Fibroblast of lung (primary cell): ENCODE results near the gene KCNIP4. TPM values are rescaled to one million over a fixed set of nuclear protein-coding genes. Genes with fewer than 3 reads are reported as not detected.

ENCODE experiments used
- DNase-seq, 2 donors: peaks; one replicate each; pipeline versions ENCODE4 v3.0.0 to v3.0.0-alpha.2; 2010; ENCODE audit warnings: low read depth in 2 of 2
- H2AFZ ChIP-seq: 2 replicates; pipeline ENCODE4 v1.5.1; 2012; ENCODE audit warnings: low read length, control low read depth, inconsistent platforms
- H3K27ac ChIP-seq: 2 replicates; pipeline ENCODE4 v1.5.1; 2011; ENCODE audit warnings: low read length, control low read depth; ENCODE audit not compliant: insufficient read depth
- H3K27me3 ChIP-seq: 2 replicates; pipeline ENCODE4 v1.5.1; 2011; ENCODE audit warnings: mild to moderate bottlenecking, low read length; ENCODE audit not compliant: control insufficient read depth, insufficient read depth
- H3K36me3 ChIP-seq: 2 replicates; pipeline ENCODE4 v1.5.1; 2011; ENCODE audit warnings: low read length; ENCODE audit not compliant: control insufficient read depth, insufficient read depth
- H3K4me1 ChIP-seq: 2 replicates; pipeline ENCODE4 v1.5.1; 2011; ENCODE audit warnings: low read length; ENCODE audit not compliant: control insufficient read depth, insufficient read depth; ENCODE audit errors: extremely low read depth
- H3K4me2 ChIP-seq: 2 replicates; pipeline ENCODE4 v1.5.1; 2011; ENCODE audit warnings: low read length, control low read depth; ENCODE audit not compliant: insufficient read depth; ENCODE audit errors: extremely low read depth
- H3K4me3 ChIP-seq, 4 experiments: fragments of 200-600 bp in 1 of 4; sonication (generic) in 1 of 4; replicated peaks in 1 of 4; 2 replicates each; pipeline ENCODE4 v1.5.1; 2011 to 2016; ENCODE audit warnings: low read length in 4 of 4, low read depth in 3 of 4, mild to moderate bottlenecking in 3 of 4, control low read depth in 2 of 4, inconsistent platforms in 1 of 4, mixed read lengths in 1 of 4; ENCODE audit not compliant: insufficient read depth in 1 of 4; ENCODE audit errors: control extremely low read depth in 1 of 4
- H3K79me2 ChIP-seq: 2 replicates; pipeline ENCODE4 v1.5.1; 2012; ENCODE audit warnings: mild to moderate bottlenecking, low read length, inconsistent platforms; ENCODE audit not compliant: control insufficient read depth, insufficient read depth
- H3K9ac ChIP-seq: 2 replicates; pipeline ENCODE4 v1.5.1; 2011; ENCODE audit warnings: mild to moderate bottlenecking, low read length, control low read depth; ENCODE audit not compliant: insufficient read depth
- H3K9me3 ChIP-seq: 2 replicates; pipeline ENCODE4 v1.5.1; 2012; ENCODE audit warnings: low read depth, low read length; ENCODE audit not compliant: control insufficient read depth, insufficient read depth
- H4K20me1 ChIP-seq: 2 replicates; pipeline ENCODE4 v1.5.1; 2011; ENCODE audit warnings: low read length; ENCODE audit not compliant: control insufficient read depth, insufficient read depth; ENCODE audit errors: extremely low read depth
- EZH2 ChIP-seq: IDR thresholded peaks from 2 replicates; pipeline ENCODE4 v1.5.1; 2012; ENCODE audit warnings: low read length, control low read depth, mild to moderate bottlenecking; ENCODE audit errors: missing control alignments
- polyA plus RNA-seq, 2 donors: library from polyadenylated mRNA; depleted of rRNA in 1 of 2; stranded (reverse) in 1 of 2; unstranded in 1 of 2; fragments of >200 nt; gene quantifications; 2 replicates each; pipeline ENCODE4 v1.2.1, GENCODE V29; 2011 to 2012; ENCODE audit warnings: missing spikeins in 1 of 2
- total RNA-seq: library from RNA; depleted of rRNA; stranded (reverse); fragments of >200 nt; gene quantifications from 2 replicates; pipeline ENCODE4 v1.2.1, GENCODE V29; 2014
- TF ChIP-seq, protein P1 (sequence below), 2 donors: IDR thresholded peaks in 1 of 2; conservative IDR thresholded peaks in 1 of 2; 1 replicate in 1 of 2; 2 replicates in 1 of 2; pipeline ENCODE4 v1.5.1; 2011 to 2012; ENCODE audit warnings: low read length in 2 of 2, control low read depth in 1 of 2, inconsistent platforms in 1 of 2, low read depth in 1 of 2, mild to moderate bottlenecking in 1 of 2

Gene KCNIP4
- total and polyA plus RNA-seq, 2 donors (not counting 1 experiment from before 2014, with no cell fraction given): not detected

DNA sequence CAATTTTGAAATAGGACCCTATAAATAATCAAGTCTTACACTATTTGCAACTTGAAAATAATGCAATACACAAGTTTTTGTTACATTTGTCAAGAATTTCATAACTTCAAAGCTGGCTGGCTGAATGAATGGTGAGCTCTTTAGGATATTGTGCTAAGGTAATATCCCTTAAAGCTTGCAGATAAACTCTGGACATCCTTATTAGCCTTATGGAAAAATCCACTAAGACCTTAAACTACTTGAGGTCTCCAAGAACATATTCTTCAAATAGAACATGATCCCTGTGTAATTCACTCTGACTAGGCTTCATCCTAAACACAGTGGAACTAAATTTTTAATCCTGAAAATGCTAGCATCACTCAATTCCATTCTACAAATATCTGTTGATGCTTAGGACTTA is 1049.0 kb downstream of the KCNIP4 start:
- no peak overlapping the region for H3K4me2 ChIP-seq
- no peaks in the 10 kb centered on the region for H3K36me3 ChIP-seq
- no peak for DNase-seq
- H4K20me1 ChIP-seq: no peaks in the 10 kb centered on the region
- no peak overlapping the region for H2AFZ ChIP-seq
- no peak overlapping the region for H3K4me3 ChIP-seq
- H3K9ac ChIP-seq: no peak overlapping the region
- H3K27me3 ChIP-seq: no peaks in the 10 kb centered on the region
- H3K9me3 ChIP-seq: no peaks in the 10 kb centered on the region
- TF ChIP-seq, protein P1, sequence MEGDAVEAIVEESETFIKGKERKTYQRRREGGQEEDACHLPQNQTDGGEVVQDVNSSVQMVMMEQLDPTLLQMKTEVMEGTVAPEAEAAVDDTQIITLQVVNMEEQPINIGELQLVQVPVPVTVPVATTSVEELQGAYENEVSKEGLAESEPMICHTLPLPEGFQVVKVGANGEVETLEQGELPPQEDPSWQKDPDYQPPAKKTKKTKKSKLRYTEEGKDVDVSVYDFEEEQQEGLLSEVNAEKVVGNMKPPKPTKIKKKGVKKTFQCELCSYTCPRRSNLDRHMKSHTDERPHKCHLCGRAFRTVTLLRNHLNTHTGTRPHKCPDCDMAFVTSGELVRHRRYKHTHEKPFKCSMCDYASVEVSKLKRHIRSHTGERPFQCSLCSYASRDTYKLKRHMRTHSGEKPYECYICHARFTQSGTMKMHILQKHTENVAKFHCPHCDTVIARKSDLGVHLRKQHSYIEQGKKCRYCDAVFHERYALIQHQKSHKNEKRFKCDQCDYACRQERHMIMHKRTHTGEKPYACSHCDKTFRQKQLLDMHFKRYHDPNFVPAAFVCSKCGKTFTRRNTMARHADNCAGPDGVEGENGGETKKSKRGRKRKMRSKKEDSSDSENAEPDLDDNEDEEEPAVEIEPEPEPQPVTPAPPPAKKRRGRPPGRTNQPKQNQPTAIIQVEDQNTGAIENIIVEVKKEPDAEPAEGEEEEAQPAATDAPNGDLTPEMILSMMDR (conservative IDR thresholded peaks at IDR 0.05 in 1 of 2, IDR thresholded peaks at IDR 0.05 in 1 of 2; ENCODE audit: low read depth in 1 of 2, low read length in 2 of 2): no peak
- no peak for TF ChIP-seq EZH2
- no peaks in the 10 kb centered on the region for H3K79me2 ChIP-seq
- H3K4me1 ChIP-seq: no peaks in the 10 kb centered on the region
- H3K27ac ChIP-seq: no peak overlapping the region

DNA sequence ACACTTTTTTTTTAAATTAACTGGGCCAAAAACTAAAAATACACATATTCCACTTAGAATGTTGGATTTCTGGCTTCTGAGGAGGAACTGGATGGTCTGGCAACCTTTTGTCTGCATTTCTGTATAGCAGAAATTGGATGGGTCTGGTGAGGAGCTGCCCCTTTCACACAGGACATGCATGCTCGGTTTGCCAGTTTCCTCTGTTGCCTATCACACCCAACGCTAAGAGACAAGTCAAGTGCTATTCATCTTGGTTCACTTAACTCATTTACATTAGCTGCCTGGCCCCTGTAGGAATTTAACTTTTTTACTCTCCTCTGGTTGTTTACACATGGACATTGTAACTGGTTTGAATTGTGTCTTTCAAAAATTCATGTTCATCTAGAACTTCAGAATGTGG is 1052.6 kb downstream of the KCNIP4 start:
- H3K27ac ChIP-seq: no peak overlapping the region
- no peaks in the 10 kb centered on the region for H3K79me2 ChIP-seq
- no peak overlapping the region for H3K4me3 ChIP-seq
- H2AFZ ChIP-seq: no peak overlapping the region
- H3K36me3 ChIP-seq: no peaks in the 10 kb centered on the region
- H3K4me2 ChIP-seq: no peak overlapping the region
- TF ChIP-seq, protein P1 (conservative IDR thresholded peaks at IDR 0.05 in 1 of 2, IDR thresholded peaks at IDR 0.05 in 1 of 2; ENCODE audit: low read depth in 1 of 2, low read length in 2 of 2): no peak
- no peak for TF ChIP-seq EZH2
- no peak overlapping the region for H3K9ac ChIP-seq
- DNase-seq: no peak
- H3K9me3 ChIP-seq: no peaks in the 10 kb centered on the region
- no peaks in the 10 kb centered on the region for H3K27me3 ChIP-seq
- H3K4me1 ChIP-seq: no peaks in the 10 kb centered on the region
- H4K20me1 ChIP-seq: no peaks in the 10 kb centered on the region

DNA sequence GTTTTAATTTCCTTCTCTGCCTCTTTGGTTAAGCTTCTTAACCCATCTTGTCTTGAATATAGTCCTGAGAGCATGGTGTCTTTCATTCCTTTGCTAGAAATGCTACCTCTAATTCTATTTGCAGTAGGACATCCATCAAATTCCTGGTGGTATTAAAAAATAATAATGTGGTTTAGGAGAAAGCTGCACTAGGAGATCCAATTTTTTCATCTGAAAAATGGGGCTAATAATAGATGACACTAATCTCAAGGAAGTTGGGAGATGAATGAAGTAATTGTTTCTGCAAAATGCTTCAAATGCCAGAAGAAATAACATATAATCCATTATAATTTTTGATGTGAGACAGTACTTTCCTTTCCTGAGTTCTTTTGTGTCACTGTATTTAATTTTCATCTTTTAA is 1053.4 kb downstream of the KCNIP4 start:
- Histone ChIP-seq H3K4me2 (no peak overlapping the region), H3K36me3 (no peaks in the 10 kb centered on the region), H3K79me2 (no peaks in the 10 kb centered on the region), H2AFZ (no peak overlapping the region), H3K27ac (no peak overlapping the region), H3K9me3 (no peaks in the 10 kb centered on the region), H3K4me3 (no peak overlapping the region), H3K4me1 (no peaks in the 10 kb centered on the region), H3K27me3 (no peaks in the 10 kb centered on the region), H4K20me1 (no peaks in the 10 kb centered on the region), H3K9ac (no peak overlapping the region)
- DNase-seq: no peak
- TF ChIP-seq, protein P1 (conservative IDR thresholded peaks at IDR 0.05 in 1 of 2, IDR thresholded peaks at IDR 0.05 in 1 of 2; ENCODE audit: low read depth in 1 of 2, low read length in 2 of 2): no peak
- TF ChIP-seq EZH2: no peak
